WI38 (cell line): Measurements from ENCODE around the gene GTF2I.
"Not testable (repeated sequence)": the region's sequence is repeated elsewhere in the genome, so short reads cannot be mapped to it uniquely, and the experiment has no call there.

Experiments used
- H3K4me3 ChIP-seq: 2 replicates; pipeline ENCODE4 v1.5.1; 2011; ENCODE audit warnings: low read depth, mild to moderate bottlenecking, control low read depth, low read length
- CTCF ChIP-seq: IDR thresholded peaks from 2 replicates; pipeline ENCODE4 v1.5.1; 2012; ENCODE audit warnings: low read depth, mild to moderate bottlenecking, control low read depth, low read length

GTF2I gene

DNA sequence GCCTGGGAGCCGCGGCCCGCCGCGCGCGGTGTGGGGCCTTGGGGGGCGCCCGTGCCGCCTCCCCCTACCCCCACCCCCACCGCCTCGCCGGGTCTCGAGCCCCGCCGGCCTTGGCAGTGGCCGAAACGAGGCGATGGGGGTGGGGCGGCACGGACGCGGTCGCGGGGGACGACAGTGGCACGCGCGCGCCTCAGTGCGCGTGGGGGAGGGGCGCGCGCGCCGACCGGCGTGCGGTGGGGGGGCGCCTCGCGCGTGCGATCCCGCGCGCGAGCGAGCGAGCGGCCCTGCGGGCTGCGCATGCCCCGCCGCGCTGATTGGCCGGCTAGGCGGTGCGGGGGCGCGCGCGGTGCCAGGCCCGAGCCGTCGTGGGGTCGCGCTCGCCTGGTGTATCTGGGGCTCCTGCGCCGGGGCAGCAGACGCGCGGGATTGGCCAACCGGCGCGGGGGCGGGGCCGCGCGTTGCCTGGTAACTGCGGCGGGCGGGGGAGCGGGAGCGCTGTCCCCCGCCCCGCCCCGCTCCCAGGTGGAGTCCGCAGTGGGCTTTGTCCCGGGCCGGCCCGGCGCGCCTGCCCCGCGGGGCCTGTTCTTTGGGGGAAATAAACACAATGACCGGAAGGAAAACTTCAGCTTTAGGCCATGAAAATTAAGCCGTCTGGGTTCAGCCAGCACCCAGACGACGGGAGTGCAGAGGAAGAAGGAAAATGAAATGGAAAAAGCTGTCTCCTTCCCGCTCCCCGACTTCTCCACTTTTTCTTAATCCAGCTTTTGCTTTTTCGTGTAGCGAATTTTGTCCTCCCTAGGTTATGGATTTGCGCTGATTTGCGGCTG is 873 bp downstream of the GTF2I start:
- H3K4me3 ChIP-seq = peak overlapping the region; percentile 75
- TF ChIP-seq CTCF = no peak

GRCh38 chr7:74660202-74660601 is 2.7 kb downstream of the GTF2I start:
- H3K4me3 ChIP-seq = peak overlapping the region; percentile 31; the same call in 1 of the 2 replicates

DNA sequence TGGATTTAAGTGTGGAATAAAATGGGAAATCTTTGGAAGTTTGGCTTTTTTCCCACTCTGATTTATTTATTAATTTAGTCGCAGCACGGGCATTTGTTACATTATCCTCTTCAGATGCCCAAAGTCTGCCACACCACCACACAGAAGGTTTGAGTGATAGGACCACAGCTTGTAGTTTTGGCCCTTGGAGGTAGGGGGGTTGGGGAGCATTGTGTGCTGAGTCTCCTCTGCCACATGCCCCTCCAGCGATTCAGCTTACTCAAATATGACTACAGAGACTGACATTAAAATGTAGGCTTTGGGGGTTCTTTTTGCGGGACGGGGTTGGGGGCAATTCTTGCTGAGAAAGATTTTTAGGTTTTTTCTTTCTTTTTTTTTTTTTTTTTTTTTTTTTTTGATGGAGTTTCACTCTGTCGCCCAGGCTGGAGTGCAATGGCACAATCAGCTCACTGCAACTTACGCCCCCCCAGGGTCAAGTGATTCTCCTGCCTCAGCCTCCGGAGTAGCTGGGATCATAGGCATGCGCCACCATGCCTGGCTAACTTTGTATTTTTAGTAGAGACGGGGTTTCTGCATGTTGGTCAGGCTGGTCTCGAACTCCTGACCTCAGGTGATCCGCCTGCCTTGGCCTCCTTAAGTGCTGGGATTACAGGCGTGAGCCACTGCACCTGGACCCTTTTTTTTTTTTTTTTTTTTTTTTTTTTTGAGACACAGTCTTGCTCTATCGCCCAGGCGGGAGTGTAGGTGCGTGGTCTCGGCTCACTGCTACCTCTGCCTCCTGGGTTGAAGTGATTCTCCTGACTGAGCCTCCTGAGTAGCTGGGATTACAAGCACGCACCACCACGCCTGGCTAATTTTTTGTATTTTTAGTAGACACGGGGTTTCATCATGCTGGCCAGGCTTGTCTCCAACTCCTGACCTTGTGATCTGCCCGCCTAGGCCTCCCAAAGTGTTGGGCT is 4.6 kb downstream of the GTF2I start:
- not testable (repeated sequence) for H3K4me3 ChIP-seq

DNA sequence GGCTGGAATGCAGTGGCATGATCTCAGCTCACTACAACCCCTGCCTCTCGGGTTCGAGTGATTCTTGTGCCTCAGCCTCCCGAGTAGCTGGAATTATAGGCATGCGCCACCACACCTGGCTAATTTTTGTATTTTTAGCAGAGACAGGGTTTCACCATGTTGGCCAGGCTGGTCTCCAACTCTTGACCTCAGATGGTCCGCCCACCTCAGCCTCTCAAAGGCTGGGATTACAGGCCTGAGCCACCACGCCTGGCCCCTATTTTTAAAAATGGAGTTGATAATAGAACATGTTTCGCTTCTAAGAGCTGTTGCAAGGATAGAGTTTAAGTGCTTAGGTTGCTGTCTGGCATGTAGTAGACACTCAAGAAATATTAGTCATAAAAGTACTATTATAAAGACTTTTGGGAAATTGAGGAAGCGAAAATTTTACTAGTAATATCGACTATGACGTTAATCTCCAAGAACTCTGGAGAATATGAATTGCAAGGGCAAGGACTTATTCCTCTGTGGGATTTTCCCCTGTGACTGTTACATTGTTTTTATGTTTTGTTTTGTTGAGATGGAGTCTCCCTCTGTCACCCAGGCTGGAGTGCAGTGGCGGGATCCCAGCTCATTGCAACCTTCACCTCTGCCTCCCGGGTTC is 7.9 kb downstream of the GTF2I start:
- no peak overlapping the region for H3K4me3 ChIP-seq
- no peak for TF ChIP-seq CTCF

DNA sequence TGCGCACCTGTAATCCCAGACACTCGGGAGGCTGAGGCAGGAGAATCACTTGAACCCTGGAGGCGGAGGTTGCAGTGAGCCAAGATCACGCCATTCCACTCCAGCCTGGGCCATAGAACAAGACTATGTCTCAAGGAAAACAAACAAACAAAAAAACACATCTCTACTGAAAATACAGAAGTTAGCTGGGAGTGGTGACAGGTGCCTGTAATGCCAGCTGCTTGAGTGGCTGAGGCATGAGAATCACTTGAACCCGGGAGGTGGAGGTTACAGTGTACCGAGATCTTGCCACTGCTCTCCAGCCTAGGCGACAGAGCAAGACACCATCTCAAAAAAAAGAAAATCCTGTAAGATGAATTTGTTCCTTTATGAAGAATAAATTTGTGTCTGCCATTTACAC is 9.5 kb downstream of the GTF2I start:
- not testable (repeated sequence) for H3K4me3 ChIP-seq

DNA sequence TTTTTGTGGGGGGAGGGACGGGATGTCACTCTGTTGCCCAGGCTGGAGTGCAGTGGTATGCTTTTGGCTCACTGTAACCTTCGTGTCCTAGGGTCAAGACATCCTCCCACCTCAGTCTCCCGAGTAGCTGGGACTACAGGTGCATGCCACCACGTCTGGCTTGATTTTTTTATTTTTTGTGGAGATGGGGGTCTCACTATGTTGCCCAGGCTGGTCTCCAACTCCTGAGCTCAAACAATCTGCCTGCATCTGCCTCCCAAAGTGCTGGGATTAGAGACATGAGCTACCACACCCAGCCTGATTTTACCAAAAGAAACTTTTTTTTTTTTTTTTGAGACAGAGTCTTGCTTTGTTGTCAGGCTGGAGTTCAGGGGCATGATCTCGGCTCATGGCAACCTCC is 10.0 kb downstream of the GTF2I start:
- H3K4me3 ChIP-seq = not testable (repeated sequence)

GRCh38 chr7:74671602-74672001 is 14.1 kb downstream of the GTF2I start:
- no peak overlapping the region for H3K4me3 ChIP-seq
- no peak for TF ChIP-seq CTCF

GRCh38 chr7:74672343-74672915 is 14.9 kb downstream of the GTF2I start:
- H3K4me3 ChIP-seq = no peak overlapping the region
- no peak for TF ChIP-seq CTCF

- no peak for TF ChIP-seq CTCF
- H3K4me3 ChIP-seq = no peak overlapping the region
Measured at GRCh38 chr7:74674166-74674565, 16.6 kb downstream of the GTF2I start.
